ENCODE results near the gene HS3ST3B1. TPM values are rescaled to one million over a fixed set of nuclear protein-coding genes. Genes with fewer than 3 reads are reported as not detected.

Gene HS3ST3B1
- polyA plus RNA-seq, 4 donors: 25.1 to 32.7 (median 27.2) TPM

- DNase-seq (ENCODE audit: low read depth in 4 of 4, low spot score in 3 of 4): no peak
Measured at GRCh38 chr17:14320098-14320497, 19.2 kb downstream of the HS3ST3B1 start.

GRCh38 chr17:14320734-14321475, 20.0 kb downstream of the HS3ST3B1 start:
- no peak for DNase-seq (ENCODE audit: low read depth in 4 of 4, low spot score in 3 of 4)

GRCh38 chr17:14321476-14321949, 20.6 kb downstream of the HS3ST3B1 start:
- no peak for DNase-seq (ENCODE audit: low read depth in 4 of 4, low spot score in 3 of 4)

GRCh38 chr17:14321980-14322776, 21.3 kb downstream of the HS3ST3B1 start:
- DNase-seq (ENCODE audit: low read depth in 4 of 4, low spot score in 3 of 4): no peak

- no peak for DNase-seq (ENCODE audit: low read depth in 4 of 4, low spot score in 3 of 4)
Measured at GRCh38 chr17:14323522-14323981, 22.7 kb downstream of the HS3ST3B1 start.

GRCh38 chr17:14325618-14326167, 24.8 kb downstream of the HS3ST3B1 start:
- no peak for DNase-seq (ENCODE audit: low read depth in 4 of 4, low spot score in 3 of 4)

GRCh38 chr17:14329900-14330491, 29.1 kb downstream of the HS3ST3B1 start:
- no peak for DNase-seq (ENCODE audit: low read depth in 4 of 4, low spot score in 3 of 4)

- DNase-seq (ENCODE audit: low read depth in 4 of 4, low spot score in 3 of 4): no peak
Measured at GRCh38 chr17:14330492-14330962, 29.6 kb downstream of the HS3ST3B1 start.

GRCh38 chr17:14331225-14331981, 30.5 kb downstream of the HS3ST3B1 start:
- DNase-seq (ENCODE audit: low read depth in 4 of 4, low spot score in 3 of 4): no peak

- DNase-seq (ENCODE audit: low read depth in 4 of 4, low spot score in 3 of 4): no peak
Measured at GRCh38 chr17:14331982-14332298, 31.1 kb downstream of the HS3ST3B1 start.

GRCh38 chr17:14332331-14332730, 31.4 kb downstream of the HS3ST3B1 start:
- no peak for DNase-seq (ENCODE audit: low read depth in 4 of 4, low spot score in 3 of 4)

GRCh38 chr17:14333506-14333905, 32.6 kb downstream of the HS3ST3B1 start:
- DNase-seq (ENCODE audit: low read depth in 4 of 4, low spot score in 3 of 4): no peak

GRCh38 chr17:14334276-14334840, 33.5 kb downstream of the HS3ST3B1 start:
- DNase-seq (ENCODE audit: low read depth in 4 of 4, low spot score in 3 of 4): no peak

- DNase-seq (ENCODE audit: low read depth in 4 of 4, low spot score in 3 of 4): no peak
Measured at GRCh38 chr17:14334919-14335318, 34.0 kb downstream of the HS3ST3B1 start.

- DNase-seq (ENCODE audit: low read depth in 4 of 4, low spot score in 3 of 4): no peak
Measured at GRCh38 chr17:14336418-14336817, 35.5 kb downstream of the HS3ST3B1 start.

- DNase-seq (ENCODE audit: low read depth in 4 of 4, low spot score in 3 of 4): no peak
Measured at GRCh38 chr17:14337596-14338079, 36.8 kb downstream of the HS3ST3B1 start.

- DNase-seq (ENCODE audit: low read depth in 4 of 4, low spot score in 3 of 4): no peak
Measured at GRCh38 chr17:14340857-14341754, 40.2 kb downstream of the HS3ST3B1 start.

GRCh38 chr17:14341866-14342265, 41.0 kb downstream of the HS3ST3B1 start:
- DNase-seq (ENCODE audit: low read depth in 4 of 4, low spot score in 3 of 4): no peak

- no peak for DNase-seq (ENCODE audit: low read depth in 4 of 4, low spot score in 3 of 4)
Measured at GRCh38 chr17:14346801-14347200, 45.9 kb downstream of the HS3ST3B1 start.
